Measurements from ENCODE around the gene SLC35B4.

DNA sequence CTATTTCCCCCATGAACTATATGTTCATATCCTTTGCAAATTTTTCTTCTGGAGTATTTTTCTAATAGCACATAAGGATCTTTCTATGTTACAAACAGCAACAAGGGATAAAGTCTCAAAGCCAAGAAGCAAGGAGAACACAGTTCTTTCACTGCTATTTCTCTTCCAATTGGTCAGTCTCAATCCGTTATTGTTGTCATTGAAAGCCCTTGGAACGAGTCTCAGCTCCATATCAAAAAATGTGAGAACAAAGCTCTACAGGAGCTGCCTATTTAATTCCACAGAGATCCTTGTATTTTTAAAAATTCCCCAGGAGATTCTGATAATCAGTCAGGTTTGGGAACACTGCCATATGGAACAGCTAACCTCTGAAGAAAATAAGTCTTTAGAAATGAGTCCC lies 15.7 kb downstream of the SLC35B4 start:
- no peak for TF ChIP-seq EZH2phosphoT487 (IDR thresholded peaks at IDR 0.05; ENCODE audit: low read depth)
- TF ChIP-seq, protein P1, sequence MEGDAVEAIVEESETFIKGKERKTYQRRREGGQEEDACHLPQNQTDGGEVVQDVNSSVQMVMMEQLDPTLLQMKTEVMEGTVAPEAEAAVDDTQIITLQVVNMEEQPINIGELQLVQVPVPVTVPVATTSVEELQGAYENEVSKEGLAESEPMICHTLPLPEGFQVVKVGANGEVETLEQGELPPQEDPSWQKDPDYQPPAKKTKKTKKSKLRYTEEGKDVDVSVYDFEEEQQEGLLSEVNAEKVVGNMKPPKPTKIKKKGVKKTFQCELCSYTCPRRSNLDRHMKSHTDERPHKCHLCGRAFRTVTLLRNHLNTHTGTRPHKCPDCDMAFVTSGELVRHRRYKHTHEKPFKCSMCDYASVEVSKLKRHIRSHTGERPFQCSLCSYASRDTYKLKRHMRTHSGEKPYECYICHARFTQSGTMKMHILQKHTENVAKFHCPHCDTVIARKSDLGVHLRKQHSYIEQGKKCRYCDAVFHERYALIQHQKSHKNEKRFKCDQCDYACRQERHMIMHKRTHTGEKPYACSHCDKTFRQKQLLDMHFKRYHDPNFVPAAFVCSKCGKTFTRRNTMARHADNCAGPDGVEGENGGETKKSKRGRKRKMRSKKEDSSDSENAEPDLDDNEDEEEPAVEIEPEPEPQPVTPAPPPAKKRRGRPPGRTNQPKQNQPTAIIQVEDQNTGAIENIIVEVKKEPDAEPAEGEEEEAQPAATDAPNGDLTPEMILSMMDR (IDR thresholded peaks at IDR 0.05; ENCODE audit: low read depth, low read length) = no peak

Measured in OCI-LY3 (cell line).